Small intestine (tissue), 7 donors: ENCODE results near the gene CDK13. TPM values are rescaled to one million over a fixed set of nuclear protein-coding genes. Genes with fewer than 3 reads are reported as not detected.

Experiments used
- DNase-seq, 2 donors: peaks; one replicate each; pipeline versions ENCODE4 v3.0.0 to v3.0.0-alpha.2; 2013
- FAIRE-seq: peaks from 2 replicates; lab custom pipeline; 2012; peaks lifted over from hg19 to GRCh38; lab: Jason Lieb, UNC
- H3K27ac ChIP-seq, 3 donors: one replicate each; pipeline ENCODE4 v1.5.1; 2013; ENCODE audit warnings: low read length in 2 of 3, mild to moderate bottlenecking in 2 of 3, control low read depth in 1 of 3, inconsistent platforms in 1 of 3, low read depth in 1 of 3, moderate library complexity in 1 of 3
- H3K27me3 ChIP-seq, 3 donors: one replicate each; pipeline ENCODE4 v1.6.1; 2013; ENCODE audit warnings: low read length in 3 of 3, inconsistent platforms in 1 of 3; ENCODE audit not compliant: control insufficient read depth in 3 of 3, insufficient read depth in 3 of 3
- H3K36me3 ChIP-seq, 3 donors: one replicate each; pipeline ENCODE4 v1.6.1; 2013; ENCODE audit warnings: low read length in 3 of 3, inconsistent platforms in 1 of 3, low read depth in 1 of 3, mild to moderate bottlenecking in 1 of 3, moderate library complexity in 1 of 3; ENCODE audit not compliant: control insufficient read depth in 3 of 3, insufficient read depth in 2 of 3
- H3K4me1 ChIP-seq, 3 donors: one replicate each; pipeline ENCODE4 v1.6.1; 2013; ENCODE audit warnings: low read length in 2 of 3, inconsistent platforms in 1 of 3, low read depth in 1 of 3, mild to moderate bottlenecking in 1 of 3, moderate library complexity in 1 of 3; ENCODE audit not compliant: control insufficient read depth in 3 of 3, insufficient read depth in 2 of 3
- H3K4me3 ChIP-seq, 3 donors: one replicate each; pipeline ENCODE4 v1.5.1; 2013; ENCODE audit warnings: low read length in 3 of 3, control low read depth in 1 of 3, inconsistent platforms in 1 of 3, low read depth in 1 of 3, mild to moderate bottlenecking in 1 of 3, moderate library complexity in 1 of 3
- H3K9me3 ChIP-seq, 2 donors: one replicate each; pipeline ENCODE4 v1.6.1; 2013; ENCODE audit warnings: low read depth in 1 of 2, low read length in 1 of 2; ENCODE audit not compliant: control insufficient read depth in 2 of 2, insufficient read depth in 1 of 2
- WGBS, 3 donors: extraction: QIAGEN DNeasy Blood & Tissue Kit; methylation state at CpG; one replicate each; pipeline ENCODE4 v1.1.7; 2013; 5-methylcytosine and 5-hydroxymethylcytosine counted together
- polyA plus RNA-seq, 4 donors: library from polyadenylated mRNA; stranded (reverse) in 3 of 4; unstranded in 1 of 4; fragments of 200-250 nt in 3 of 4; fragments of 120-200 nt in 1 of 4; gene quantifications; one replicate each; pipeline versions ENCODE4 v1.2.1 to v1.2.3, GENCODE V29; 2013
- donor health status: healthy with polysubstance abuse.
- donor health status: control.
- donor health status: control.
- donor health status: Bipolar disorder and iron deficiency.
- donor health status: healthy.

The CDK13 gene
- polyA plus RNA-seq, 4 donors = 10.3 to 51.1 (median 14.4) TPM

DNA sequence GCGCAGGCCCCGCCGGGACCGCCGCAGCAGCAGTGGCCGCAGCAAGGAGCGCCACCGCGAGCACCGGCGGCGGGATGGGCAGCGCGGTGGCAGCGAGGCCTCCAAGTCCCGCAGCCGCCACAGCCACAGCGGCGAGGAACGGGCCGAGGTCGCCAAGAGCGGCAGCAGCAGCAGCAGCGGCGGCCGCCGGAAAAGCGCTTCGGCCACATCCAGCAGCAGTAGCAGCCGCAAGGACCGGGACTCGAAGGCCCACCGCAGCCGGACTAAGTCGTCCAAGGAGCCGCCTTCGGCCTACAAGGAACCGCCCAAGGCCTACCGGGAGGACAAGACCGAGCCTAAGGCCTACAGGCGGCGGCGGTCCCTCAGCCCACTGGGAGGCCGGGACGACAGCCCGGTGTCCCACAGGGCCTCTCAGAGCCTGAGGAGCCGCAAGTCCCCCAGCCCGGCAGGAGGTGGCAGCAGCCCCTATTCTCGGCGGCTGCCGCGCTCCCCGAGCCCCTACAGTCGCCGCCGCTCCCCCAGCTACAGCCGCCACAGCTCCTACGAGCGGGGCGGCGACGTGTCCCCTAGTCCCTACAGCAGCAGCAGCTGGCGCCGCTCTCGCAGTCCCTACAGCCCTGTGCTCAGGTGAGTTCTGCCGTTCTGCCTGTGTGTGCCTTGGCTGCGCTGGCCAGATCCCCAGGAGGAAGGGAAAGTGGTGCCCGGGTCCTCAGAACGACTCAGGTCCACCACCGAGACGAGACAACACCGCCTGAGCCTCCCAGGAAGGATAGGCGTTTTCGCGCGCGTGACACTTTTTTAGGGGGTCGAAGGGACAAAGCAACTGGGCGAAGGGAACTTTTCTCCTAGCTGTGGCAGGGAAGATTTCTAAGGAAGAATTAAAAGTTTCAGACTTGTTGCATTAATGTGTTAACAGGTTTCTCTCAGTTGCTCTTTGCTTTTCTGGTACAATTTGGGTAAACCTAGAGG, 1.5 kb downstream of the CDK13 start:
- no peaks in the 10 kb centered on the region for H3K27me3 ChIP-seq
- peak overlapping the region; percentile 87 to 98 (median 95) for H3K27ac ChIP-seq
- peak overlapping the region; percentile 72 to 97 (median 78) for H3K4me3 ChIP-seq
- FAIRE-seq = no peak
- H3K9me3 ChIP-seq = no peaks in the 10 kb centered on the region
- 0 to 1% (median 0%) methylated on average over 67 to 79 of the region's 79 CpGs for WGBS, 3 donors
- DNase-seq = peak; percentile 50 to 81
- H3K36me3 ChIP-seq = peaks cover 0 to 7% (median 0%) of the 10 kb centered on the region in 3 donors
- peaks cover 0 to 14% (median 12%) of the 10 kb centered on the region in 3 donors for H3K4me1 ChIP-seq

DNA sequence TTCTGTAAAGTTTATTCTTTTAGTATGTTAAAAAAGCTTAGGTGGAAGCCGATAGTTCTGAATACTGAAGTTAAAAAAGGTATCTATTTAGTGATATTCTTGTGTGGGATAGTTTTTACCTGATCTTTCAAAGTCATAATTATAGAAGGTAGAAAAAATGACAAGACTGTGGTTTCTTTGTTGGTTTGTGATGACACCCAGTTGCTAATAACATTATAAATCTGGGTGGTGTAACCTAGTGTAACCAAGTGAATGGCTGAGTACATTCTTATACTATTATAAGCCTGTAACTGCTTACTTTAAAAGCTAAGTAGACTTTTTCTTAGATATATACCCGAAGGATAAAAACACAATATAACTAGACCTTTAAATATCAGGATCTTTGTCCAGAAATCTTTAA, 2.3 kb downstream of the CDK13 start:
- WGBS, 3 donors = 0 to 6% (median 2%) methylated on average over 2 of the region's 2 CpGs
- Histone ChIP-seq H3K27ac (peak overlapping the region in 1 of 3 donors; percentile 87), H3K4me1 (peaks cover 0 to 14% (median 12%) of the 10 kb centered on the region in 3 donors), H3K36me3 (peaks cover 0 to 9% (median 0%) of the 10 kb centered on the region in 3 donors), H3K4me3 (peak overlapping the region; percentile 72 to 97 (median 78)), H3K27me3 (no peaks in the 10 kb centered on the region), H3K9me3 (no peaks in the 10 kb centered on the region)
- peak in 1 of 2 donors; percentile 22 for DNase-seq
- no peak for FAIRE-seq

DNA sequence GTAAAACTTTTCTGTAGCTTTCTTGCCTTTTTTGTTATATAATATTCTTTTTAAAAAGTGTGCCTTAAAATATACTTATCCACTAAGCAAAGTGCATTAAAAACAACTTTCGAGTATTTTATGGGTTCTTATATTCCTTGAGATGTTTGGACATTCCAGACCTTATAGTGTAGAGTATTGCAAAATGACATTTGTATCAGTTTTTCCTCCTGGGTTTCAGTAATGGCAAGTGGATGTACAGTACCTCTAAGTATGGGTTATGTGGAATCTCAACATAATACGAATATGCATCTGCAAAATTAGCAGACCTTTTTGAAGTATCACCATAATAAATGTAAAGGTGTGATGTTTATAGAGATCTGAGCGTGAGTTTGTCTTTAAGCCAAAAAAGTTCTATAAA, 2.7 kb downstream of the CDK13 start:
- no peak overlapping the region for H3K27ac ChIP-seq

DNA sequence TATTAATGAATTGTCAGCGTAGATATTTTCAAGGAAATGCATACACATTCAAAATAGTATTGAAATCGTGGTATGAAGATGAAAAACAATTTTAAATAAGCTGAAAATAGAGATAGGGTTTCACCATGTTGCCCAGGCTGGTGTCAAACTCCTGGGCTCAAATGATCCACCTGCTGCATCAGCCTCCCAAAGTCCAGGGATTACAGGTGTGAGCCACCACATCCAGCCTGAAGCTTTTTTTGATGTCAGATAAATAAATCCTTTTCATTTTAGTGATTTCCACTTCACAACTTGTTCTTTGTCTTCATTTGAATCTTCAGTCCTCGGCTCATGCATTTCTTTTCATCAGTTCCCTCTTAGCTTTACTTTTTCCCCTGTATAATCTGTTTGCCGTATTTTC, 4.6 kb downstream of the CDK13 start:
- DNase-seq = no peak
- no peak for FAIRE-seq
- no peaks in the 10 kb centered on the region for H3K27me3 ChIP-seq
- peaks cover 0 to 12% (median 12%) of the 10 kb centered on the region in 3 donors for H3K4me1 ChIP-seq
- no peaks in the 10 kb centered on the region for H3K9me3 ChIP-seq
- no peak overlapping the region for H3K27ac ChIP-seq
- H3K36me3 ChIP-seq = peaks cover 0 to 14% (median 0%) of the 10 kb centered on the region in 3 donors
- H3K4me3 ChIP-seq = no peak overlapping the region
- WGBS, 3 donors = 74 to 84% (median 77%) methylated on average over 4 of the region's 4 CpGs

More for the DNA sequence above, 2.7 kb downstream of the CDK13 start:
- FAIRE-seq = no peak
- DNase-seq = no peak
- no peaks in the 10 kb centered on the region for H3K27me3 ChIP-seq
- peaks cover 0 to 9% (median 0%) of the 10 kb centered on the region in 3 donors for H3K36me3 ChIP-seq
- H3K4me1 ChIP-seq = peaks cover 0 to 14% (median 12%) of the 10 kb centered on the region in 3 donors
- 7 to 10% (median 8%) methylated on average over 3 of the region's 3 CpGs for WGBS, 3 donors
- no peaks in the 10 kb centered on the region for H3K9me3 ChIP-seq
- H3K4me3 ChIP-seq = peak overlapping the region in 2 of 3 donors; percentile 35 to 78

DNA sequence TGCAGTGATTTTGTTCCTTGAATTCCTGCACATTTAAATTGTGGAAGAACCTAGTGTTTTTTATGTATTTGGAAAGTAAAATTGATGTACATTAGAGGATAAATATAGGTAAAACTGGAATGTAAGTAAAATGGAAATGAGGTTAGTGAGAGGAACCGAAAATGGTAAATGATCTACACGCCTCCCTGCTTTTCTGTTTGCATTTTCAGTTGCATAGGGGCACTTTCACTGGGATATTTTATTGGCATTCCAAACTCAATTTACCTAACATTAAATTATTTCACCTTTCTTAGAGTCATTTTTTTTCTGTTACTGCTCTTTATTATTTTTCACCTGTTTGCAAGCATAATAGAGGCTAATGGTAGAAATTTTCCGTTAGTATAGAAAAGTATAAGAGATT, 8.0 kb downstream of the CDK13 start:
- DNase-seq (no peak), FAIRE-seq (no peak)
- Histone ChIP-seq H3K27me3 (no peaks in the 10 kb centered on the region), H3K27ac (no peak overlapping the region), H3K4me1 (peaks cover 0 to 12% (median 12%) of the 10 kb centered on the region in 3 donors), H3K36me3 (peaks cover 0 to 16% (median 0%) of the 10 kb centered on the region in 3 donors), H3K4me3 (no peak overlapping the region), H3K9me3 (no peaks in the 10 kb centered on the region)
- WGBS, 3 donors = 73 to 78% (median 77%) methylated on average over 3 of the region's 3 CpGs

DNA sequence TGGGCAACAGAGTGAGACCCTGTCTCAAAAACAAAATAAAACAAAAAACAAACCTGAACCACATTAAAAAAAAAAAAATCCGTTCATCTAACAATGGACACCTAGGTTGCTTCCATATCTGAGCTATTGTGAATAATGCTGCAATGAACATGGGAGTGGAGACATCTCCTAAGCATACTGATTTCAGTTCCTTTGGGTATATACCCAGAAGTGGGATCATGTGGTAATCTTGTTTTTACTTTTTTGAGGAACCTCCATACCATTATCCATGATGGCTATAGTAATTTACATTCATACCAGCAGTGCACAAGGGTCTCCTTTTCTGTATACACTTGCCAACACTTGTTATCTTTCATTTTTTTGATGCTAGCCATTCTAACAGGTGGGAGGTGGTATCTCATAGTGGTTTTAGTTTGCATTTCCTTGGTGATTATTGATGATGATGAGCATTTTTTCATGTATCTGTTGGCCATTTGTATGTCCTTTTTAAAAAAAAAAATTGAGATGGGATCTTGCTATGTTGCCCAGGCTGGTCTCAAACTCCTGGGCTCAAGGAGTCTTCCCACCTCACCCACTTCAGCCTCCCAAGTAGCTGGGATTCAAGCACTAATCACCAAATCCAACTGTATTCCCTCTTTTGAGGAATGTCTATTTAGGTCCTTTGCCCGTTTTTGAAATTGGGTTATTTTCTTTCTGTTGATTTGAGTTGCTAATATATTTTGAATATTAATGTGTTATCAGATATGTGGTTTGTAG, 17.5 kb downstream of the CDK13 start:
- DNase-seq (no peak), FAIRE-seq (no peak)
- H3K9me3 ChIP-seq = no peaks in the 10 kb centered on the region
- no peak overlapping the region for H3K4me3 ChIP-seq
- no peak overlapping the region for H3K27ac ChIP-seq
- no peaks in the 10 kb centered on the region for H3K27me3 ChIP-seq
- 77 to 88% (median 83%) methylated on average over 2 of the region's 2 CpGs for WGBS, 3 donors
- peaks cover 0 to 5% (median 0%) of the 10 kb centered on the region in 3 donors for H3K36me3 ChIP-seq
- no peaks in the 10 kb centered on the region for H3K4me1 ChIP-seq

DNA sequence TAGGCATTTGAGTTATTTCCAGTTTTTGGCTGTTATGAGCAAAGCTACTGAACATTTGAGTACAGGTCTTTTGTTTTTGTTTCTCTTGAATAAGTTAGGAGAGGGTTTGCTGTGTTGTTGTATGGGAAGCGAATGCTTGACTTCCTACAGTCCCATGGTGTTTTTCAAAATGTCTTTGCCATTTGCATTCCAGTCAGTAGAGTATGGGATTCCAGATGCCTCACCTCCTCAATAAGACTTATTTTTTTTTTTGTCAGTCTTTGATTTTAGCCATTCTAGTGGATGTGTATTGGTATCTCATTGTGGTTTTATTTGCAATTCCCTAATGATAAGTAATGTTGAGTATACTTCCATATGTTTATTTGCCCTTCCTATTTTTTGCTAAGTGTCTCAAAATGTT, 19.4 kb downstream of the CDK13 start:
- no peak for FAIRE-seq
- Histone ChIP-seq H3K27me3 (no peaks in the 10 kb centered on the region), H3K27ac (no peak overlapping the region), H3K4me3 (no peak overlapping the region), H3K36me3 (peaks cover 0 to 8% (median 0%) of the 10 kb centered on the region in 3 donors), H3K9me3 (no peaks in the 10 kb centered on the region), H3K4me1 (peaks cover 0 to 2% (median 0%) of the 10 kb centered on the region in 3 donors)
- no peak for DNase-seq
- WGBS, 3 donors = 82 to 92% (median 92%) methylated on average over 1 of the region's 1 CpG

DNA sequence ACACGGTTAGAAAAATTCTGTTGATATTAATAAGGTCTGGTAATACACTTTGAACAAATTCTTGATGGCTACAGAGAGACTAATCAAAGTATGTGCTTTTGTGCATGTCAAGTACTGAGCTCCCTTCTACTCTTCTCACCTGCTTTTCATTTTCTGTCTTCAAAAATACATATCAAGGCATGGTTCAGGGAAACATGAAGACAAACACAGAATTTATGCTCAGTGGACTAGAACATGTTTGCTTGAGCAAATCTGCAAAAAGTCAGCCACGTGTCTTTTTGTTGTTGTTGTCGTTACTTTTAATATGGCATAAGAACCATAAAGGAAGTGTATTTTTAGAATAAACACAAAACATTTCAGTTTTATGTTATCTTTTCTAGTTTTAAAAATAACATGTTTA, 21.9 kb downstream of the CDK13 start:
- H3K36me3 ChIP-seq = peaks cover 0 to 6% (median 0%) of the 10 kb centered on the region in 3 donors
- H3K27ac ChIP-seq = no peak overlapping the region
- DNase-seq (no peak), FAIRE-seq (no peak)
- 65 to 83% (median 76%) methylated on average over 3 of the region's 3 CpGs for WGBS, 3 donors
- no peaks in the 10 kb centered on the region for H3K27me3 ChIP-seq
- no peaks in the 10 kb centered on the region for H3K9me3 ChIP-seq
- H3K4me1 ChIP-seq = peaks cover 0 to 4% (median 0%) of the 10 kb centered on the region in 3 donors
- H3K4me3 ChIP-seq = no peak overlapping the region
